ENCODE results near the gene NCK2. TPM values are rescaled to one million over a fixed set of nuclear protein-coding genes. Genes with fewer than 3 reads are reported as not detected.
A peak's percentile ranks its signal among the peaks of the same experiment; 100 is the strongest.

NCK2 gene
- total RNA-seq, 1 experiment from 2014 or later: 45.4 TPM

GRCh38 chr2:105781274-105781978, 36.7 kb downstream of the NCK2 start:
- no peaks in the 10 kb centered on the region for H3K9me3 ChIP-seq (ENCODE audit: low read length)
- intact Hi-C loops (cut with micrococcal nuclease): loop anchor here (5.0 kb wide), 1 partner anchor 136 kb away; no protein-coding TSS in a partner anchor
- no peak overlapping the region for H3K27ac ChIP-seq (ENCODE audit: low read length)
- ChIA-PET POLR2A (ENCODE audit: unreplicated experiment) (no interaction called here), CTCF (no interaction called here)
- H3K79me2 ChIP-seq (ENCODE audit: low read length): 0 out of 2 replicates have a peak, but pooled peaks cover 4% of the 10 kb centered on the region
- no peak overlapping the region for H2AFZ ChIP-seq (ENCODE audit: low read length)
- H3K9me2 ChIP-seq (replicated peaks; ENCODE audit: low read length): no peaks in the 10 kb centered on the region
- TF ChIP-seq EZH2 (IDR thresholded peaks at IDR 0.05; ENCODE audit: low read length, unreplicated experiment) (no peak), CTCF (conservative IDR thresholded peaks at IDR 0.05; ENCODE audit: low read depth, low read length) (no peak), EZH2phosphoT487 (IDR thresholded peaks at IDR 0.05; ENCODE audit: borderline replicate concordance, low read length) (no peak)
- no peak for ATAC-seq
- H3K27me3 ChIP-seq (ENCODE audit: low read length): no peaks in the 10 kb centered on the region
- no peaks in the 10 kb centered on the region for H3K4me1 ChIP-seq (ENCODE audit: insufficient read depth, low read length)
- no peaks in the 10 kb centered on the region for H3F3A ChIP-seq (ENCODE audit: low read length, unreplicated experiment)
- no peaks in the 10 kb centered on the region for H3K36me3 ChIP-seq (ENCODE audit: low read depth, low read length)
- BruUV-seq (replicated peaks): no TSS peak
- H3K4me2 ChIP-seq (ENCODE audit: low read length): no peak overlapping the region
- DNase-seq: no peak
- H3K4me3 ChIP-seq (ENCODE audit: low read length): no peak overlapping the region
- no peak overlapping the region for H3K9ac ChIP-seq (ENCODE audit: low read length)
- no peaks in the 10 kb centered on the region for H4K20me1 ChIP-seq (ENCODE audit: low read length)

GRCh38 chr2:105782123-105782522, 37.4 kb downstream of the NCK2 start:
- Histone ChIP-seq H3K79me2 (ENCODE audit: low read length) (0 out of 2 replicates have a peak, but pooled peaks cover 4% of the 10 kb centered on the region), H3K27me3 (ENCODE audit: low read length) (no peaks in the 10 kb centered on the region), H3K36me3 (ENCODE audit: low read depth, low read length) (no peaks in the 10 kb centered on the region), H3K4me1 (ENCODE audit: insufficient read depth, low read length) (no peaks in the 10 kb centered on the region), H3K4me2 (ENCODE audit: low read length) (no peak overlapping the region), H3K9ac (ENCODE audit: low read length) (no peak overlapping the region), H3K4me3 (ENCODE audit: low read length) (no peak overlapping the region), H4K20me1 (ENCODE audit: low read length) (no peaks in the 10 kb centered on the region), H3K9me3 (ENCODE audit: low read length) (no peaks in the 10 kb centered on the region), H2AFZ (ENCODE audit: low read length) (no peak overlapping the region), H3K9me2 (replicated peaks; ENCODE audit: low read length) (no peaks in the 10 kb centered on the region), H3F3A (ENCODE audit: low read length, unreplicated experiment) (no peaks in the 10 kb centered on the region), H3K27ac (ENCODE audit: low read length) (no peak overlapping the region)
- ChIA-PET CTCF (no interaction called here), POLR2A (ENCODE audit: unreplicated experiment) (no interaction called here)
- intact Hi-C loops (cut with micrococcal nuclease): loop anchor here (5.0 kb wide), 1 partner anchor 135 kb away; no protein-coding TSS in a partner anchor
- no peak for DNase-seq
- TF ChIP-seq EZH2 (IDR thresholded peaks at IDR 0.05; ENCODE audit: low read length, unreplicated experiment): no peak
- peak; percentile 22; the same call in 1 of the 2 replicates for TF ChIP-seq CTCF (conservative IDR thresholded peaks at IDR 0.05; ENCODE audit: low read depth, low read length)
- TF ChIP-seq EZH2phosphoT487 (IDR thresholded peaks at IDR 0.05; ENCODE audit: borderline replicate concordance, low read length): no peak
- BruUV-seq (replicated peaks): no TSS peak
- no peak for ATAC-seq

- Histone ChIP-seq H3K9ac (ENCODE audit: low read length) (no peak overlapping the region), H3K27me3 (ENCODE audit: low read length) (no peaks in the 10 kb centered on the region), H3K9me2 (replicated peaks; ENCODE audit: low read length) (no peaks in the 10 kb centered on the region), H3K79me2 (ENCODE audit: low read length) (0 out of 2 replicates have a peak, but pooled peaks cover 4% of the 10 kb centered on the region), H3K4me1 (ENCODE audit: insufficient read depth, low read length) (no peaks in the 10 kb centered on the region), H3K4me2 (ENCODE audit: low read length) (no peak overlapping the region), H3F3A (ENCODE audit: low read length, unreplicated experiment) (no peaks in the 10 kb centered on the region), H3K9me3 (ENCODE audit: low read length) (no peaks in the 10 kb centered on the region), H3K4me3 (ENCODE audit: low read length) (no peak overlapping the region), H2AFZ (ENCODE audit: low read length) (no peak overlapping the region), H3K36me3 (ENCODE audit: low read depth, low read length) (no peaks in the 10 kb centered on the region), H4K20me1 (ENCODE audit: low read length) (no peaks in the 10 kb centered on the region), H3K27ac (ENCODE audit: low read length) (no peak overlapping the region)
- CTCF ChIA-PET: no interaction called here
- ATAC-seq (no peak), DNase-seq (no peak)
- intact Hi-C loops (cut with micrococcal nuclease): loop anchor here (5.0 kb wide), 1 partner anchor 135 kb away; no protein-coding TSS in a partner anchor
- POLR2A ChIA-PET (ENCODE audit: unreplicated experiment): no interaction called here
- TF ChIP-seq EZH2 (IDR thresholded peaks at IDR 0.05; ENCODE audit: low read length, unreplicated experiment): no peak
- no peak for TF ChIP-seq CTCF (conservative IDR thresholded peaks at IDR 0.05; ENCODE audit: low read depth, low read length)
- TF ChIP-seq EZH2phosphoT487 (IDR thresholded peaks at IDR 0.05; ENCODE audit: borderline replicate concordance, low read length): no peak
- no TSS peak for BruUV-seq (replicated peaks)
These were observed 37.9 kb downstream of the NCK2 start for GRCh38 chr2:105782646-105783045.
